Stimulated activated CD8-positive, alpha-beta memory T cell treated with anti-CD3 and anti-CD28 coated beads, Interleukin-15, amount 100 ng/mL, for 48 hours (primary cell): ENCODE data around the gene PLA2G4F.

Experiments used
- DNase-seq, 2 donors: peaks; one replicate each; pipeline ENCODE4 v3.0.0-alpha.2; 2020; ENCODE audit warnings: low read depth in 2 of 2

Gene PLA2G4F

DNA sequence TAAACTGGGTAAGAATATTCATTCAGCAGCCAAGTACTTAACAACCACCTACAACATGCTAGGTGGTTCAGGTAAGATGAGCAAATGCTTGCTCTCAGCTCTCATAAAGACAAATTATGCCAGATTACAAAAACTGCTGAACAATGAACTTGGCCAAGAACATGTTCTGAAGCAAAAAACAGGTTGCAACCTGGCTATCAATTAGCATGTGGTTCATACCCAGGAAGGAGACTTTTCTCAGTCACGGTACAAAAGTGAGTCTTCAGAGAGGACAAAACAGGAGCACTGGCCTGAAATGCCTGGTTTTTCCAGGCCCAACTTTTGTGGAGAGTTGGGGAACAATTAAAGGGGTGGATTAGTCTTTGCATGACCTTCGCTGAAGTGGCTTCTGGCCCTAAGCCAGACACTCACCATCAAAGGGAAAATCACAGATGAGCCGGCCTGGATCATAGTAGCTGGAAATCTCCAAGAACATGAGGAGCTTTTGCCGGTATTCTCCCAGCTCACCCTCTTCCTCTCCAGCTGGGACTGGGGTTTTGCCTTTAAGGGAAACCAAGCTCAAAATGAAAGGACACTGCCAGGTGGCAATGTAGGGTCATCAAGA lies 7.6 kb upstream of the PLA2G4F start:
- DNase-seq, result no peak

DNA sequence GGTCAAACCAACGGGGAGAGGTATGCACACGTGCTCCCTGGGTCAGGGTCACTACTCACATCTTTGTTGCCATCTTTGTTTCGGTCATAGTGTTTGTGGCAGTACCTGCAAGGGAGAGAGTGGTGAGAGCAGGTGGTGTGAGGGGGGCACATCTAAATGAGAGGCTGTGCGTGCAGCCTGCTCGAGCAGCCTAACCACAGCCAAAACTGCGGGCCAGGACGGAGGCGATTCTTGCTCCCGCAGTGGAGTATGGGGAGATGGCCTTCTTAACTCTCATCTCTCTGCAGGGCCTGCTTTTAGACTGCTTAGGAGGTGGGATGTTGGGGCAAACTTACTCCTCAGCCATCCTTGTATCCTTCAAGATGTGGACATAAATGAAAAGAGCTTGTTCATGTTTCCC lies 6.9 kb upstream of the PLA2G4F start:
- no peak for DNase-seq

DNA sequence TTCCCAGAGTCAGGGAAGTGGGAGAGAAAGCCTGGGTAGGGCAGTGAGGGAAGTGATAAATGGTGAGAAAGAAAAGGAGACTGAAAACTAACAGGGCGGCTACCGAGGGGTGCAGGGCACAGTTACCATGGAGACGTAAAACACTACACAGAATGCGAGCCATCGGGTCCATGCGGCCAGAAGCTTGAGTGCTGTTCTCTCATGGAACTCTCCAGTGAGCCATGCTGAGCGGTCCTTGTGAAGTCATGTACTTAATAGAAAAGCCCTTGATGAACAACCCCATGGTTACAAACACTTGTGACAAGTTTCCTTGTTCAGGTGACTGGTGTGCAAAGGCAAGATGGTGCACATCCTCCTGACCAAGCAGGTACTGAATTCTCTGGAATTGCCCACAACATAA lies 3.7 kb upstream of the PLA2G4F start:
- DNase-seq, result no peak

DNA sequence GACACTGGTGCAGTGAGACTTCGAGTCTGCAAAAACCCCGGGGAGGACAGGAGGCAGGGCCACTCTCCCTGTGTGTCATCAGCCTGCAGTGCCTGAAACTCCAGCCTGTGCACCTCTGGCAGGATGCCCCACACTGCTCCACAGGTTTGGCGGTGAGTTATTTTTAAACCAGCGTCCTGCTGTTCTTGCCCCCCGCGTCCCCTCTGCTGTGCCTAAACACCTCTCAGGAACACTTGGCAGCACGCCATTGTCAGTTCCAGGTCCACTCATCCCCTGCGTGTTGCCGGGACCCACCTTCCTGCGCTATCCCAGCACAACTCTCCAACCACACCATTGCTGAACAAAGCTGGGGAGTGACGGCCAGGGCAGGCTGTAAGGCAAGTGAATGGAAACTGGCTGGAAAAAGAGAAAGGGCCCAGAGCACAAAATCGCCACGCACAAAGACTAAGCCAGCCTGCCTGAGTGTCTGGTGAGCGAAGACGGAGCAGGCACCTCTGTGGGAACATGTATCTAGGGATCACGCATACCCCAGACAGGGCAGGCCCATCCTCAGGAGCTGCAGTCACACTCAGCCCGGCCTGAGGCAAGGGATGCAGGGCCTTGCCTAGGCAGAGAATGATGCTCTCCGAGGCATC lies 3.1 kb upstream of the PLA2G4F start:
- no peak for DNase-seq

DNA sequence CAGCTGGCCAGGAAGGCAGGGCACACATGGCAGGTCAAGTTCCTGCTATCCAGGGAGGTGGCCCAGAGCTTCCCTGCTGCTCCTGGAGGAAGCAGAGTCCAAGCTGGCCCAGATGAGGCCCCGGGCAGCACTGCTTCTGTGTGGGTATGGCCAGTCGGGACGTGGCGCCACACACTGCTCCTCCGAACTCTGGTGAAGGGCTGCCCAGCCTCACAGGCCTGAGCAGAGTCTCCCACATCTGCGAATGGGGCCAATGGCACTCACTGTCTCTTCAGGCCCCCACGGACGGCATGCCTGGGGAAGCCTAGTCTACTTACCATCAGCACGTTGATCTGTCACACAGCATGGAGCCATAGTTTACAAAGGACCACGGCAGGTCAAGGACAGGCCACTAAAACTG lies 2.5 kb upstream of the PLA2G4F start:
- DNase-seq, result no peak

DNA sequence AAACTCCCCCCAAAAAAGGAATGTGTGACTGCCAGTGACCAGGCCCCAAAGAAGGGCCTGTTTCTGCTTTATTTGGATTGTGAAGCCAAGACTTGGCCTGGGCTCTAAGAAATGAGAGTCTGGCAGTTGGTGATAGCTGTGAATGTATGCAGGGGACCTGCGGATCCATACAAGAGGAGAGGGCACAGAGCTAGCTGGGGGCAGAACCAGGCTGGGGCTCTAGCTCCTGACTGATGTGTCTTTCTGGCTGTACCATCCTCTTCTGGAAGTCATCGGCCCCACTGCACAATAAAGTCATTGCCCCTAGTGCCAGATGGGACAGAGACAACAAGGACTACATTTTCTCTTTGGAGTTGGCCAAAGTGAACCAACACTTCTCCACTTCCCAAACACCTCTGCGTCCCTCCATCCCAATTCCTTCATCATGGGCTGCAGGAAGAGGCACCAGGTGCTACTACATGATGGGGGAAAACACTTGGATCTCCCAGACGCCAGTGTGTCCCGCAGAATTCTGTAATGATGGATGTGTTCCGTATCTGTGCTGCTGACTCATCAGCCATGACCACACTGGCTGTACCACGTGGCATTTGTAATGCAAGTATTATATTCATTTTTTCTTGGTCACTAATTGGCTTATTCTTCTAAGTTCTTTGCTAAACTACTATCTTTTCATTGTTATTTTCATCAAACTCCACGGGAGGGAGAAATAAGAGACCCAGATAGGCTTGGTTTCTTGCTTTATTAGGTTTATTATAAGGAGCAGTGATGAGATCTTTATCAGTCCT lies 1.7 kb upstream of the PLA2G4F start:
- DNase-seq, result no peak

- DNase-seq, result no peak
Measured at GRCh38 chr15:42157381-42157780, 945 bp upstream of the PLA2G4F start.

- no peak for DNase-seq
Measured at GRCh38 chr15:42155546-42156242, 742 bp downstream of the PLA2G4F start.

DNA sequence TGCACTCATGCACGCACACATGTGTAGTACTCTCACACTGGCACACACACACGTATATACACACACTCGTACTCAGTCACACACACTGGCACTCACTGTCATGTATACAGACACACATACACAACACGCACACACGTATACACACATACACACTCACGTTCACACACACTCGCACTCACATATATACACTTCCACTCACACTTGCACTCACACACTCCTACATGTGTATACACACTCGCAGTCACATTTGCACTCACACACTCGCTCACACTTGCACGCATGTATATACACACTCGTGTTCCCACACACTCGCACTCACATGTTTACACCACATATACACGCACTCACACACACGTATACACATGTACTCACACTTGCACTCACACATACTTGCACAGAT lies 1.5 kb downstream of the PLA2G4F start:
- no peak for DNase-seq

- no peak for DNase-seq
Measured at GRCh38 chr15:42154212-42154941, 2.1 kb downstream of the PLA2G4F start.

GRCh38 chr15:42153874-42154211 lies 2.6 kb downstream of the PLA2G4F start:
- DNase-seq, result no peak

GRCh38 chr15:42152921-42153698 lies 3.3 kb downstream of the PLA2G4F start:
- DNase-seq, result no peak

DNA sequence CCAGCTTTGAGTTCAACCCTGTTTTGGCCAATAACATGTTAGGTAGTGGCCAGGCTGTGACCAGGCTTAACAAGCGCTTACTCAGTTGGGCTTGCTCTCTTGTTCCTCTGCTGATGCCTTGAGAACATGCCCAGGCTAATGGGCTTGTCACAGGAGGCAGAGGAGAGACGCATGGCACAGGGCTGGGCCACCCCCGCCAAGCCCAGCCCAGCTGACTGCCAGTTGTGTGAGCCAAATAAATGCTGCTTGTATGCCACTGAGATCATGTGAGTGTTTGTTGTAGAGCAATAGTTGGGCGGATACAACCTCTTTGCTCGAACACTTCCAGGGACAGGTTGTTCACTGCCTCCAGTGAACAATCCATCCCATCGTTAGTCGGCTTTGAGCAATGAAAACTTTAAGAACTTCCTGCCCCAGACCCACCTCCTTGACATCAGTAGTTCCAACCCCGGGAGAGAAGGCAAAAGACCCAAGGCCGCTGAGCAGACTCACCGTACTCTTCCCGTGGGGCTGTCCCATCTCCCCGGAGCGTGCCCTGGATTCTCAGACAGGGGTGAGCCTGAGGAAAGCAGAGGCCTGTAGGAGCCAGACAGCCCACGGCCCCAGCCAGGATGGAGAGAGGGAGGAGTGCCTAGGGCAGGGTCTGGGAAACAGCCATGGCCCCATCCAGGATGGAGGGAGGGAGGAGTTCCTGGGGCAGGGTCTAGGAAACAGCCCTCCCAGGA lies 4.1 kb downstream of the PLA2G4F start:
- no peak for DNase-seq

DNA sequence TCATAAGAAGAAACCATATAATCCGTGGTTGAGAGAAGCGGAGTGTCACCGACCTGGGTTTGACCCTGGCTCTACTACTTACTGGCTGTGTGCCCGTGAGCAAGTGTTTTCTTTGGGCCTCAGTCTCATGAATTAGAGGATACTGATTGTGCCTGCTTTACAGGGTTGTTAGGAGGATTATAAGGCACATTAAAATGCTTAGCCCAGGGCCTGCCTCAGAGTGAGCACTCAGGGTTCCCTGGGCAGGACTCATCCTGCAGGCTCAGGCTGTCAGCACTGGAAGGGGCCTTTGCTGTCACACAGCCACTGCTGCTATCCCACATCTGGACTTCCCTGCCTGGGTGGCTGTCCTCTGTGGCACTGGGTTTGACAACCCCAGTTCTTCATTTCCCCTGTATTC lies 4.7 kb downstream of the PLA2G4F start:
- no peak for DNase-seq

DNA sequence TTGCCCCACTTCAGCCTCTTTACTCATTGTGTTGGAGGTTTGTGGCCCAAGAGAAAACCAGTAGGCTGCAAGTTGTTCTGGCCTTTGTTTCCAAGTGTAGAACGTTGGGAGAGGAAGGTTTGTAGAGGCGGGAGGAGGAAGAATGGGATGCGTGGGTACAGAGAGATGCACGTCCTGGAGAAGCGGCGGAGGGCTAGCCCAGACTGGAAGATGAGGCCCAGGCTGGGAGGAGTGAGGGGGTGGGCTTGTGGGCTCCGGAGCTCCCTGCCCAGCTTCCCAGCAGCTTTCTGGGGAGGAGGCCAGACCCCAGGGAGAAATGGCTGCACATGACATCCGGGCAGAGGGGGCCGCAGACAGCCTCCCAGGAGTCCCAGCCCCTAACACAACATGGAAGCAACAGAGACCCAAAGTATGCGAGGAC lies 5.3 kb downstream of the PLA2G4F start:
- no peak for DNase-seq

- no peak for DNase-seq
Measured at GRCh38 chr15:42150219-42150970, 6.0 kb downstream of the PLA2G4F start.

DNA sequence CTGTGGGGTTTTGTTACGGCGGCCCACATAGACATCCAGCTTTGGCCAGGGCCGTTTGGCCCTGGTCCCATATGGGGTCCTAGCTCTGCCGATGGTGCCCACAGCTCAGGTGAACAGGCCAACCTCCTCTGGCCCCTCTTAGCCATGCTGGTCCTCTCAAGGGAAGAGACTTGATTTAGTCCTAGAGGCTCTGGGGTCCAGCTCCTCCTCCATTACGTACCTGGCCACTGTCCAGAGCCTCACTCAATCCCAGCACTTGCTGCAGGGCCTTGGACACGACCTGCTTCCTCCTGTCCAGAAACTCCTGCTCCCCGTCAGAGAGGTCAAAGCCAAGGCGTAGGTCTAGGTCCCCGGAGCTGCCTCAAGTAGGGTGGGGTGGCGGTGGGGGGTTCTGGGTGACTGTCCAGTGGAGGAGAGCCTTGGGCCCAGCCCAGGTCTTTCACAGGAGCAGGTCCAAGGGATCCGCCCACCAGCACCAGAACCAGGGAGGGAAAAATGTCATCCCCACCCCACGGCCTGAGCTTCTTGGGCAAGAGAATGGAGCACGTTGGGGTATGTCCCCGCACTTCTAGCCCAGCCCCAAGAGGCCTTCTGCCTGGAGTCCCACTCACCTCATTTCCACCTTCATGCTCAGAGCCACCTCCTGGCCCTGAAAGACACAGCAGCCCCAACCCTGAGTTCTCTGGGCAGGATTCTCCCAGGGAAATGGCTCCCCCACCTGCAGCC lies 6.8 kb downstream of the PLA2G4F start:
- no peak for DNase-seq

DNA sequence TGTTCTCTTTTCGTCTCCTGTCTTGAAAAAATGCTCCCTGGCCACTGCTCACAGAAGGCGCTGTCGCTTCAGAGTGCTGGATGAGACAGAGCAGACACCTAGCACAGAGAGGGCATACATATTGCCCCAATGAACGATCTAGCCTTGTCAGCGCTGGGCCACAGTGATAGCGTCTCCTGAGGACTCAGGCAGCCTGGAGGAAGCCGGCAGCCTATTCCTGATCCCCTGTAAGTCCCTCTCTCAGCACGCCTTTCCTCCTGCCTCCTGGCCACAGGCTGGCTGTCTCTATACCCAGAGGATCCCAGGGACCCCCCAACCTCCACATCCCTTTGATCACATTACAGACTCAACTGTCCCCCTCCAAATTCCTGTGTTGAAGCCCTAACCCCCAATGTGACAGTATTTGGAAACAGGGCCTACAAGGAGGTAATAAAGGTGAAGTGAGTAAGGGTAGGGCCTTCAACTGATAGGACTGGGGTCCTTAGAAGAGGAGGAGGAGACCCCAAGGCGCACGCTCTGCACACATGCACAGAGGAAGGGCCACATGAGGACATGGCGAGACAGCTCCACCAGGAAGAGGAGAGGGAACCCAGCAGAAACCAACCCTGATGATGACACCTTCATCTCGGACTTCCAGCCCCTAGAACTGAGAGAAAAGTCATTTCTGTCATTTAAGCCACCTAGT lies 7.5 kb downstream of the PLA2G4F start:
- DNase-seq, result no peak

GRCh38 chr15:42147431-42147735 lies 9.1 kb downstream of the PLA2G4F start:
- DNase-seq, result no peak
